HEK293 (cell line): ENCODE measurements around the gene ANKRD63.

Experiments
- CTCF ChIA-PET: fragments of 350-600 bp; formaldehyde crosslinking; extraction: SDS; loops from one replicate; lab custom pipeline; 2021; ENCODE audit warnings: antibody characterized with exemption; lab: Yijun Ruan, JAX
- POLR2A ChIA-PET: fragments of 300-600 bp; formaldehyde crosslinking; extraction: SDS; loops from one replicate; lab custom pipeline; 2020; ENCODE audit warnings: antibody characterized with exemption, inconsistent platforms; lab: Yijun Ruan, JAX
- H3K27ac ChIP-seq: fragments of 200-500 bp; sonication (Bioruptor generic); 2 replicates; pipeline ENCODE4 v1.5.1; 2014; ENCODE audit warnings: low read depth, low read length, control low read depth, inconsistent platforms; ENCODE audit errors: extremely low read depth
- H3K36me3 ChIP-seq, 2 experiments: fragments of 200-500 bp in 1 of 2; sonication (Bioruptor generic) in 1 of 2; 1 replicate in 1 of 2; 2 replicates in 1 of 2; pipeline ENCODE4 v1.5.1; 2014 to 2017; ENCODE audit warnings: inconsistent platforms in 2 of 2, low read length in 2 of 2; ENCODE audit not compliant: control insufficient read depth in 2 of 2, insufficient read depth in 1 of 2
- H3K4me1 ChIP-seq: fragments of 200-500 bp; sonication (Bioruptor generic); 2 replicates; pipeline ENCODE4 v1.5.1; 2014; ENCODE audit warnings: mild to moderate bottlenecking, low read length, inconsistent platforms; ENCODE audit not compliant: control insufficient read depth, insufficient read depth
- H3K4me3 ChIP-seq: 2 replicates; pipeline ENCODE4 v1.5.1; 2011; ENCODE audit warnings: low read depth, mild to moderate bottlenecking, control low read depth, low read length, moderate library complexity
- H3K9me3 ChIP-seq: fragments of 200-500 bp; sonication (Bioruptor generic); 2 replicates; pipeline ENCODE4 v1.5.1; 2014; ENCODE audit warnings: low read depth, low read length, inconsistent platforms; ENCODE audit not compliant: control insufficient read depth, insufficient read depth
- FEZF1 ChIP-seq: fragments of 450-650 bp; formaldehyde crosslinking; IDR thresholded peaks from 2 replicates; pipeline ENCODE4 v1.5.1; 2016; ENCODE audit warnings: missing biosample characterization, missing genetic modification characterization
- HIC1 ChIP-seq: fragments of 450-650 bp; formaldehyde crosslinking; IDR thresholded peaks from 2 replicates; pipeline ENCODE4 v1.5.1; 2016; ENCODE audit warnings: missing biosample characterization, missing genetic modification characterization
- HOXC10 ChIP-seq: sonication (generic); formaldehyde crosslinking; IDR thresholded peaks from 2 replicates; pipeline ENCODE4 v1.8.1; 2023; ENCODE audit warnings: mild to moderate bottlenecking, missing genetic modification reagents
- KLF8 ChIP-seq: fragments of 450-650 bp; formaldehyde crosslinking; IDR thresholded peaks from 2 replicates; pipeline ENCODE4 v1.5.1; 2016; ENCODE audit warnings: missing biosample characterization, missing genetic modification characterization
- REST ChIP-seq: fragments of 450-650 bp; formaldehyde crosslinking; IDR thresholded peaks from 2 replicates; pipeline ENCODE4 v1.5.1; 2016; ENCODE audit warnings: missing biosample characterization, missing genetic modification characterization
- SALL2 ChIP-seq: fragments of 450-650 bp; formaldehyde crosslinking; IDR thresholded peaks from 2 replicates; pipeline ENCODE4 v1.5.0; 2017; ENCODE audit warnings: missing biosample characterization, mild to moderate bottlenecking, missing genetic modification characterization, borderline replicate concordance
- SP3 ChIP-seq: fragments of 450-650 bp; formaldehyde crosslinking; IDR thresholded peaks from 2 replicates; pipeline ENCODE4 v1.5.1; 2016; ENCODE audit warnings: missing biosample characterization, missing genetic modification characterization
- WT1 ChIP-seq: fragments of 450-650 bp; formaldehyde crosslinking; IDR thresholded peaks from 2 replicates; pipeline ENCODE4 v1.5.1; 2016; ENCODE audit warnings: missing biosample characterization, missing genetic modification characterization
- ZEB2 ChIP-seq: fragments of 450-650 bp; formaldehyde crosslinking; IDR thresholded peaks from 2 replicates; pipeline ENCODE4 v1.5.1; 2016; ENCODE audit warnings: missing biosample characterization, missing genetic modification characterization
- ZFP37 ChIP-seq: fragments of 450-650 bp; formaldehyde crosslinking; IDR thresholded peaks from 2 replicates; pipeline ENCODE4 v1.5.1; 2016; ENCODE audit warnings: missing biosample characterization, missing genetic modification characterization
- ZNF133 ChIP-seq: fragments of 450-650 bp; formaldehyde crosslinking; IDR thresholded peaks from 2 replicates; pipeline ENCODE4 v1.5.1; 2016; ENCODE audit warnings: missing biosample characterization, missing genetic modification characterization
- ZNF155 ChIP-seq: fragments of 450-650 bp; formaldehyde crosslinking; IDR thresholded peaks from 2 replicates; pipeline ENCODE4 v1.5.1; 2016; ENCODE audit warnings: missing biosample characterization, missing genetic modification characterization
- ZNF2 ChIP-seq: fragments of 450-650 bp; formaldehyde crosslinking; IDR thresholded peaks from 2 replicates; pipeline ENCODE4 v1.5.1; 2016; ENCODE audit warnings: missing biosample characterization, missing genetic modification characterization
- ZNF214 ChIP-seq: fragments of 450-650 bp; formaldehyde crosslinking; IDR thresholded peaks from 2 replicates; pipeline ENCODE4 v1.5.1; 2017; ENCODE audit warnings: missing biosample characterization, mild to moderate bottlenecking, missing genetic modification characterization, borderline replicate concordance
- ZNF324 ChIP-seq: fragments of 450-650 bp; formaldehyde crosslinking; IDR thresholded peaks from 2 replicates; pipeline ENCODE4 v1.5.1; 2016; ENCODE audit warnings: missing biosample characterization, missing genetic modification characterization
- ZNF398 ChIP-seq: fragments of 450-650 bp; formaldehyde crosslinking; IDR thresholded peaks from 2 replicates; pipeline ENCODE4 v1.5.1; 2017; ENCODE audit warnings: missing biosample characterization, missing genetic modification characterization
- ZNF488 ChIP-seq: fragments of 450-650 bp; formaldehyde crosslinking; IDR thresholded peaks from 2 replicates; pipeline ENCODE4 v1.5.1; 2016; ENCODE audit warnings: missing biosample characterization, missing genetic modification characterization
- ZNF544 ChIP-seq: fragments of 450-650 bp; formaldehyde crosslinking; IDR thresholded peaks from 2 replicates; pipeline ENCODE4 v1.5.0; 2017; ENCODE audit warnings: missing biosample characterization, missing genetic modification characterization
- ZNF580 ChIP-seq: fragments of 450-650 bp; formaldehyde crosslinking; IDR thresholded peaks from 2 replicates; pipeline ENCODE4 v1.5.1; 2016; ENCODE audit warnings: missing biosample characterization, missing genetic modification characterization
- ZNF660 ChIP-seq: fragments of 450-650 bp; IDR thresholded peaks from 2 replicates; pipeline ENCODE4 v1.5.1; 2018; ENCODE audit warnings: missing biosample characterization, mild to moderate bottlenecking, missing genetic modification characterization
- ZNF791 ChIP-seq: fragments of 450-650 bp; formaldehyde crosslinking; IDR thresholded peaks from 2 replicates; pipeline ENCODE4 v1.5.1; 2016; ENCODE audit warnings: missing biosample characterization, missing genetic modification characterization
- TF ChIP-seq, protein P1 (sequence below): fragments of 450-650 bp; formaldehyde crosslinking; IDR thresholded peaks from 2 replicates; pipeline ENCODE4 v1.5.1; 2016; ENCODE audit warnings: missing biosample characterization, missing genetic modification characterization

ANKRD63 gene

DNA sequence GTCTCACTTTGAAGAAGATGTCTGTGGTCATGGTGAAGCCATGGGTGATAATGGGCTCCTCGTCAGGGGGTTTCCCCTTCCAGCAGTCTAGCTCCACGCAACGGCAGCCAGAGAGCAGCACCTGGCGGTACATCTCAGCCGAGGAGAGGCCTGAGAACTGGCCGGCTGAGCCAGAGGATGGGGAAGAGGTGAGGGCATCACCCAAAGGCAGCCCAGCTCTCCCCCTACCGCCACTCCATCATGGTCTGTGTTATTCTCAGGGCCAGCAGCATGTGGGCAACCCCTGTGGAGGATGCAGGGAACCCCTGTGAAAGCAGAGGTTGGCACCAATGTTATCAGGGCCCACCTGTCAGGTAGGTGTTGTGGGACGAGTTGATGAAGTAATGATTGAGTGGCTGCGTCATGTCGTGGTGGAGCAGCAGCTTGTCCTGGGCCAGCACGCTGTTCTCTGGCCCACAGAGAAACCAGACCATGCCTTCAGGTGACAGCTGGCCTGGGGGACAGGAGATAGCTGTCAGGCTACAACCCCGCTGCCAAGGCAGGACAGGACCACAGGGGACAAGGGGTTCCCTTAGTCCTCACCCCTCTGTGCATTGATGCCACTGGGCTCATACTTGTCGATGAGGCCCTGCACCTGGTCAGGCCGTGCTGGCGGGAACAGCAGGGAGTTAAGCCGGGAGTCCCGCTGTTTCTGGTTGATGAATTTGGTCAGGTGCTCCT, 15.5 kb upstream of the ANKRD63 start:
- Histone ChIP-seq H3K36me3 (no peaks in the 10 kb centered on the region), H3K4me1 (no peaks in the 10 kb centered on the region), H3K4me3 (no peak overlapping the region), H3K9me3 (no peaks in the 10 kb centered on the region), H3K27ac (no peak overlapping the region)
- TF ChIP-seq ZNF544 (tag by site-specific recombination) (no peak), KLF8 (no peak), ZNF2 (no peak), HOXC10 (CRISPR knock-in tag) (no peak), ZNF133 (tag by site-specific recombination) (no peak), WT1 (no peak), ZNF660 (tag by site-specific recombination) (no peak), ZNF488 (no peak), ZFP37 (tag by site-specific recombination) (no peak), ZNF398 (tag by site-specific recombination) (no peak), FEZF1 (no peak), ZNF155 (tag by site-specific recombination) (no peak), ZEB2 (tag by site-specific recombination) (no peak), SP3 (tag by site-specific recombination) (no peak)
- ChIA-PET POLR2A (no interaction called here), CTCF (interaction anchor here (0.6 to 1.1 kb wide), 2 partner anchors 10 to 23 kb away, joined by 3 to 4 read pairs; no protein-coding TSS in a partner anchor)

- ChIA-PET POLR2A (no interaction called here), CTCF (interaction anchor here (1.0 kb wide), 1 partner anchor 18 kb away, joined by 3 read pairs; no protein-coding TSS in a partner anchor)
- H3K9me3 ChIP-seq, result no peaks in the 10 kb centered on the region
- TF ChIP-seq ZNF214 (tag by site-specific recombination), result no peak
- no peak for TF ChIP-seq ZNF791 (tag by site-specific recombination)
- TF ChIP-seq REST (tag by site-specific recombination), result no peak
- no peak for TF ChIP-seq ZNF544 (tag by site-specific recombination)
- no peak for TF ChIP-seq ZNF324 (tag by site-specific recombination)
- TF ChIP-seq HIC1, result no peak
- TF ChIP-seq, protein P1, sequence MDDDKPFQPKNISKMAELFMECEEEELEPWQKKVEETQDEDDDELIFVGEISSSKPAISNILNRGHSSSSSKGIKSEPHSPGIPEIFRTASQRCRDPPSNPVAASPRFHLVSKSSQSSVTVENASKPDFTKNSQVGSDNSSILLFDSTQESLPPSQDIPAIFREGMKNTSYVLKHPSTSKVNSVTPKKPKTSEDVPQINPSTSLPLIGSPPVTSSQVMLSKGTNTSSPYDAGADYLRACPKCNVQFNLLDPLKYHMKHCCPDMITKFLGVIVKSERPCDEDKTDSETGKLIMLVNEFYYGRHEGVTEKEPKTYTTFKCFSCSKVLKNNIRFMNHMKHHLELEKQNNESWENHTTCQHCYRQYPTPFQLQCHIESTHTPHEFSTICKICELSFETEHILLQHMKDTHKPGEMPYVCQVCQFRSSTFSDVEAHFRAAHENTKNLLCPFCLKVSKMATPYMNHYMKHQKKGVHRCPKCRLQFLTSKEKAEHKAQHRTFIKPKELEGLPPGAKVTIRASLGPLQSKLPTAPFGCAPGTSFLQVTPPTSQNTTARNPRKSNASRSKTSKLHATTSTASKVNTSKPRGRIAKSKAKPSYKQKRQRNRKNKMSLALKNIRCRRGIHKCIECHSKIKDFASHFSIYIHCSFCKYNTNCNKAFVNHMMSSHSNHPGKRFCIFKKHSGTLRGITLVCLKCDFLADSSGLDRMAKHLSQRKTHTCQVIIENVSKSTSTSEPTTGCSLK (tag by site-specific recombination), result no peak
- TF ChIP-seq ZNF580 (tag by site-specific recombination), result no peak
- TF ChIP-seq SALL2 (tag by site-specific recombination), result no peak
- no peaks in the 10 kb centered on the region for H3K36me3 ChIP-seq
- no peaks in the 10 kb centered on the region for H3K4me1 ChIP-seq
- no peak overlapping the region for H3K27ac ChIP-seq
- no peak overlapping the region for H3K4me3 ChIP-seq
Observed at GRCh38 chr15:40297356-40297755, 14.5 kb upstream of the ANKRD63 start.
